ENCODE data around the gene KIF26A.

Gene KIF26A

GRCh38 chr14:104101086-104101621 is 37.2 kb upstream of the KIF26A start:
- no peak for DNase-seq

GRCh38 chr14:104101651-104102281 is 36.6 kb upstream of the KIF26A start:
- DNase-seq: no peak

GRCh38 chr14:104102282-104102914 is 36.0 kb upstream of the KIF26A start:
- DNase-seq: no peak

GRCh38 chr14:104103061-104103445 is 35.3 kb upstream of the KIF26A start:
- no peak for DNase-seq

- no peak for DNase-seq
These were observed 34.8 kb upstream of the KIF26A start for GRCh38 chr14:104103446-104104075.

- DNase-seq: no peak
These were observed 34.1 kb upstream of the KIF26A start for GRCh38 chr14:104104076-104104901.

- no peak for DNase-seq
These were observed 33.1 kb upstream of the KIF26A start for GRCh38 chr14:104105071-104105821.

- DNase-seq: no peak
These were observed 32.4 kb upstream of the KIF26A start for GRCh38 chr14:104105822-104106470.

GRCh38 chr14:104106471-104106991 is 31.9 kb upstream of the KIF26A start:
- DNase-seq: no peak

- no peak for DNase-seq
These were observed 31.2 kb upstream of the KIF26A start for GRCh38 chr14:104107101-104107581.

- no peak for DNase-seq
These were observed 30.5 kb upstream of the KIF26A start for GRCh38 chr14:104107611-104108569.

GRCh38 chr14:104108570-104109541 is 29.5 kb upstream of the KIF26A start:
- DNase-seq: no peak

GRCh38 chr14:104109731-104110361 is 28.5 kb upstream of the KIF26A start:
- no peak for DNase-seq

- no peak for DNase-seq
These were observed 27.7 kb upstream of the KIF26A start for GRCh38 chr14:104110491-104111209.

- DNase-seq: no peak
These were observed 26.9 kb upstream of the KIF26A start for GRCh38 chr14:104111301-104112112.

- no peak for DNase-seq
These were observed 26.3 kb upstream of the KIF26A start for GRCh38 chr14:104112113-104112505.

All from fibroblast of skin of back (primary cell).